Stimulated activated CD8-positive, alpha-beta memory T cell treated with anti-CD3 and anti-CD28 coated beads, Interleukin-15, amount 100 ng/mL, for 24 hours (primary cell): ENCODE results near the gene FZD1.
"Not testable (repeated sequence)": the region's sequence is repeated elsewhere in the genome, so short reads cannot be mapped to it uniquely, and the experiment has no call there.

Source experiments
- DNase-seq: peaks from one replicate; pipeline ENCODE4 v3.0.0-alpha.2; 2020; ENCODE audit warnings: low read depth

Gene FZD1

GRCh38 chr7:91297939-91298338 is 33.7 kb downstream of the FZD1 start:
- DNase-seq: no peak

DNA sequence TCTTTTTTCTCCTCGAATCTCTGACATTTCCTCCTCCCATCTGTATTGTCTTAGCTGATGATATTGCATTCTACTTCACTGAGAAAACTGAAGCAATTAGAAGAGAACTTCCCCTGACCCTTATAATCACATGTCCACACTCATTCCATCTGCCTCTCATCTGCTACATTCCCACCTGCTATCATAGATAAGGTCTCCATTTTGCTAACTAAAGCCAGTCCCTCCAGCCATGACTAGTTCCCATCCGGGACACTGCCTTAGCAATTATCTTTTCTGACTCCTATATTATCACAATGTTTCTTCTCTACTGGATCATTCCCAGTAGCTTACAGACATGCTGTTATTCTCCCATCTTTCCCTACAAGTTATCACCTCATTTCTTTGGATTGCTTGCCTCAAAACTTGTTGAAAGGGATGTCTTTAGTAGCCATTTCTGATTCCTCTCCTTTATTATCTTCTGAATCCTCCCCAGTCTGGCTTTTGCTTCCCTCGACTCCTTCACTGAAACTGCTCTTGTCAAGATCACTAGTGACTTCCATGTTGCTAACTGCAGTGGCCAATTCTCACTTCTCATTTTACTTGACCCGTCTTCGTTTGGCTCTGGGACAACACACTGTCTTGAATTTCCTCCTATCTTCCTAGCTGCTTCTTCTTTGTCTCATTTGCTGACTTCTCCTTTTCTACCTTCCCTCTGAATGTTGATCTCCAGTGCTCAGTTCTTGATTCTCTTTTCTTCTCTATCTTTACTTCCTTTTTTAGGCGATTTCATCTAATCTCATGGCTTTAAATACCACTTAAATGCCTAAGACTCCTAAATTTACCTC is 35.9 kb downstream of the FZD1 start:
- no peak for DNase-seq

GRCh38 chr7:91302794-91303193 is 38.6 kb downstream of the FZD1 start:
- no peak for DNase-seq

DNA sequence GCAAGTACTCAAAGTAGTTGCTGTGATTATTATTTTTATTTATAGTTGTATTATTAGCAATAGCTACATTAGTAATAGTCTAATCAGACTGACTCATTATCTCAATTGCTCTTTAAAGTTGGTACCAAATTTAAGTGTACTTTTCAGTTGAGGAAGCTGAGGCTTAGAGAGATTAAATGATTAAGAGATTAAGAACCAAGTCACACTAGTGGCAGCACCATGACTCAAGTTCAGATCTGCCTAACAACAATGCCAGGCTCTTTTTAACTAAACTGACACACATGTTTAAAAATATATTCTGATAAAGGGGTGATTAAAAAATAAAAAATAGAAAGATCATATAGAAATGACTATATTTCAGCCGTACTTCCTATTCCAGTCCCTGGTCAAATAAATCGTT is 42.0 kb downstream of the FZD1 start:
- no peak for DNase-seq

GRCh38 chr7:91307467-91307866 is 43.2 kb downstream of the FZD1 start:
- no peak for DNase-seq

- DNase-seq: not testable (repeated sequence)
Measured at GRCh38 chr7:91308191-91308590, 44.0 kb downstream of the FZD1 start.

DNA sequence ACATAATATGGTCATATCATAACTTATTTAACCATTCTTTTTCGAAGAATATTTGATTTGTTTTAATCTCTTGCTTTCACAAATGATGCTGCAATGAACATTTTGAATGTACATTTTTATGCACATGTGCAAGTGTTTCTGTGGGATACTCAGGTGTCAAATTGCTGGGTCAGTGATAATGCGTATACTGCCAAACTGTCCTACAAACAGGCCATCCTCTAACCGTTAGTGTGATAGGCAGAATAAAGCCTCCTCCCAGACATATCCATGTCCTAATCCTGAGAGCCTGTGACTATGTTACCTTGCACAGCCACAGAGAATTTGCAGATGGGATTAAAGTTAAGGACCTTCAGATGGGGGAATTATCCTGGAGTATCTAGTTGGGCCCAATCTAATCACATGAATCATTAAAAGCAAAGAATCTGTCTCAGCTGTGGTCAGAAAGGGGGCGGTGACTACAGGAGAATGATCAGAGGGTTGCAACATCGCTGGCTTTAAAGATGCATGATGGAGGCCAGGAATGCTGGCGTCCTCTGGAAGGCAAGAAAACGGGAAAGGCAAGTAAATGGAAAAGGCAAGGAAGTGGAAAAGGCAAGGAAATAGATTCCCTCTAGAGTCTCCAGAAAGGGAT is 46.7 kb downstream of the FZD1 start:
- no peak for DNase-seq

GRCh38 chr7:91311839-91312238 is 47.6 kb downstream of the FZD1 start:
- no peak for DNase-seq

- DNase-seq: no peak
Measured at GRCh38 chr7:91313113-91313512, 48.9 kb downstream of the FZD1 start.

GRCh38 chr7:91314591-91315323 is 50.5 kb downstream of the FZD1 start:
- DNase-seq: no peak

DNA sequence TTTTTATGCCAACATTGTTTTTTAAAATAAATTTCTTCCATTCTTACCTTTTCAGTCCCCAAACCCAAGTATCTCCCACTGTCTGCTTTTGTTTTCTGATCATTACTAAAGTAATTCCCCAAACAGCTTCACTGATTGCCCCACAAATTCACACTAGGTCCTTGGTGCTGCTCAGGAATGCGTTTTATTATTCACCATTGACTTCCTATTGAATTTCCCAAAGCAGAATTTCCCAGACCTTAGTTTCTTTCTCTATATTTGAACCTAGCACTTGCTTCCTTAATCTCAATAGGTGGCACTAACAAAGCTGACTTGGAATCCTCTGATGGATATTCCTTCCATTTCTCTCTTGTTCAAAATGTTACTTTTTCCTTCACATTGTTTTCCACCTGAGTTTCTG is 52.2 kb downstream of the FZD1 start:
- DNase-seq: no peak

GRCh38 chr7:91319351-91319750 is 55.1 kb downstream of the FZD1 start:
- no peak for DNase-seq

GRCh38 chr7:91320366-91321078 is 56.3 kb downstream of the FZD1 start:
- DNase-seq: no peak
